Measurements from ENCODE around the gene TMPRSS6.

The TMPRSS6 gene

GRCh38 chr22:37118083-37118482 is 8.6 kb upstream of the TMPRSS6 start:
- no peak for DNase-seq (ENCODE audit: low spot score)
- TF ChIP-seq CTCF (IDR thresholded peaks at IDR 0.05; ENCODE audit: borderline replicate concordance, control extremely low read depth, extremely low read depth, insufficient read depth, missing control alignments), result no peak
- in situ Hi-C loops (cut with MboI; ENCODE audit: low sequenced_read_pairs, unreplicated experiment), result no loop called here

DNA sequence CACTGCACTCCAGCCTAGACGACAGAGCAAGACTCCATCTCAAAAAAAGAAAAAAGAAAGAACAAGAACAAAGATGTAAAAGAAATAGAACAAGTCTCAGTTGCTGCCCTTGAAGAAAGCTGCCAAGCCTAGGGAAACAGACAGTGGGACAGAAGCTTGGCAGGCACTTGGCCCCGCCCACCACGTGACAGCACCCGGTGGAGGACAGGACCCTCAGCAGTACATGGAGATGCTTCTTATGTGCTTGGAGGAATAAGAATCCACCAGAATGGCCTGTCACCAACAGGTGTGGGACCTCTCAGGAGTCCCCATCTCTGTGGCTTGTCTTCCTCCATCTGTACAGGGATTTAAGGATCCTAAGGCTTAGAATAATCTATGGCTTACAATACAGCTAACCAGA is 7.6 kb upstream of the TMPRSS6 start:
- in situ Hi-C loops (cut with MboI; ENCODE audit: low sequenced_read_pairs, unreplicated experiment), result no loop called here
- no peak for TF ChIP-seq CTCF (IDR thresholded peaks at IDR 0.05; ENCODE audit: borderline replicate concordance, control extremely low read depth, extremely low read depth, insufficient read depth, missing control alignments)
- DNase-seq (ENCODE audit: low spot score), result no peak

GRCh38 chr22:37115032-37115431 is 5.5 kb upstream of the TMPRSS6 start:
- no peak for DNase-seq (ENCODE audit: low spot score)
- in situ Hi-C loops (cut with MboI; ENCODE audit: low sequenced_read_pairs, unreplicated experiment), result no loop called here
- no peak for TF ChIP-seq CTCF (IDR thresholded peaks at IDR 0.05; ENCODE audit: borderline replicate concordance, control extremely low read depth, extremely low read depth, insufficient read depth, missing control alignments)

DNA sequence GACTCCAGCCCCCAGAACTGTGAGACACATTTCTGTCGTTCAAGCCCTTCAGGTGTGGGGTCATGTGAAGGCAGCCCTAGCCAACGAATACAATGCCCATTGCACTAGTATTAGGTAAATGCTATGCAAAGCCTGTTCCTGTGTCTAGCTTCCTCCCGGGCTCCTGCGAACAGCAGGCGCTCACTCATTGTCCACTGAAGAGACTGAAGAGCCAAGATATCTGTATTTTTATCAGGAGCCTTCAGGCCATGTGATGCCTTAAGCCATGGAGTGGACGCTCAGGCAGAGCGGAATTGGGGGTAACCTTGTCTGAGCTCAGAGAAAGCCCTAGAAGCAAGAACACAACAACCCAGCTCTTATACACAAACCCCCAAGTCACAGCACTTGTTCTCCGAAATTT is 4.2 kb upstream of the TMPRSS6 start:
- in situ Hi-C loops (cut with MboI; ENCODE audit: low sequenced_read_pairs, unreplicated experiment), result no loop called here
- no peak for DNase-seq (ENCODE audit: low spot score)
- TF ChIP-seq CTCF (IDR thresholded peaks at IDR 0.05; ENCODE audit: borderline replicate concordance, control extremely low read depth, extremely low read depth, insufficient read depth, missing control alignments), result no peak

DNA sequence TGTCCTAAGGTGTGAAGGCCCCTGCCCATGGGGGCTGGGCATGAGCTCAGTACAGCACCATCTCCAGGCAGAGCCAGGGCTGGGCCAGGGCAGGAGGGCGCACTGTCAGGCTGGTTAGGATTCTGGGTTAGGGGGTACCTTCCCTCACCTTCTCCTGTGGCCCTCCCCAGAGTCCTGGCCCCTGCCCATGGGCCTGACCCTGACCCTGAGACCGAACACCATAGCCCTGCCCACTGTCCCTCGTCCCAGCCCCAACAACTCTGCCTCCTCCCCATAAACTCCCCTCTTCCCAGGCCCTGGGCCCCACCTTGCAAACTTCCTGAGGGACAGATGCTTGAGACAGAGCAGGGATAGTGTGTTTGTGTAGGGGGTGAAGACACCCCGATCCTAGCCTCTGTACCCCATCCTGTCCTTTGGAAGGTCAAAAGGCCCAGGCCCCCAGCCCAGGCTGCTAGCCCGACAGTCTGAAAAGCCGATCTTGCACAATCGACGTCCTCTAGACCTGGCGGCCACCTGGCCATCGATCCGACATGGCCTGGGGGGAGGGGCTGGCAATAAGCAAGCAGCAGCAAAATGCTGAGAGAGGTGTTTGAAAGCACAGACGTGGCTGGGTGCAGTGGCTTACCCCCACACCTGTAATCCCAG is 2.7 kb upstream of the TMPRSS6 start:
- no peak for TF ChIP-seq CTCF (IDR thresholded peaks at IDR 0.05; ENCODE audit: borderline replicate concordance, control extremely low read depth, extremely low read depth, insufficient read depth, missing control alignments)
- DNase-seq (ENCODE audit: low spot score), result no peak
- in situ Hi-C loops (cut with MboI; ENCODE audit: low sequenced_read_pairs, unreplicated experiment), result no loop called here

DNA sequence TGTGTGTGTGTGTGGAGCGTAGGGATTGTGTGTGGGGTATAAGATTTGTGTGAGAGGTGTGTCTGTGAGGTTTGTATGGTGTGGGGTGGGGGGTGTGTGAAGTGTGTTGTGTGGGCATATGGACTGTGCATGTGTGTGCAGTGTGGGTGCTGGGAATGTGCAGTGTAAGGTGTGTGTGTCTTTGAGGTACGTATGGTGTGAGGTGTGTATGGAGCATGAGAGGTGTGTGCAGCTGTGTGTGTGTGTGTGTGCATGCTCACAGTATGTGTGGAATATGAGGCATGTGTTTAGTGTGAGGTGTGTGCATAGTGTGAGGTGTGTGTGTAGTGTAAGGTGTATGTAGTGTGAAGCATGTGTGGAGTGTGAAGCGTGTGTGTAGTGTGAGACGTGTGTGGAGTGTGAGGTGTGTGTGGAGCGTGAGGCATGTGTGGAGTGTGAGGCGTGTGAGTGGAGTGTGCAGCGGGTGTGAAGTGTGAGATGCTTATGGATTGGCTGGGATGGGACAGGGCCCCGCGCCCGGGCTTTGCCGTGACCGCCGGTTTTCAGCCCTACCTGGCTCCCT is 1.7 kb upstream of the TMPRSS6 start:
- no peak for TF ChIP-seq CTCF (IDR thresholded peaks at IDR 0.05; ENCODE audit: borderline replicate concordance, control extremely low read depth, extremely low read depth, insufficient read depth, missing control alignments)

More for the DNA sequence above, 1.7 kb upstream of the TMPRSS6 start:
- no peak for DNase-seq (ENCODE audit: low spot score)
- in situ Hi-C loops (cut with MboI; ENCODE audit: low sequenced_read_pairs, unreplicated experiment), result no loop called here

Measured in GM13976 (cell line).